IMR-90 (cell line): ENCODE measurements around the gene PPP3CA. TPM values are rescaled to one million over a fixed set of nuclear protein-coding genes. Genes with fewer than 3 reads are reported as not detected.

ENCODE experiments used
- ATAC-seq: fragments of 200-7000 bp; cut with Tn5 transposase; 2 replicates; pipeline ENCODE4 v1.9.1; 2020; ENCODE audit warnings: low read depth, mild to moderate bottlenecking, moderate library complexity
- BruUV-seq: library from RNA; stranded (reverse); fragments of 400-500 nt; replicated peaks from 2 replicates; lab custom pipeline; 2021; lab: Mats Ljungman, UMichigan
- CTCF ChIA-PET: fragments of 300-600 bp; formaldehyde crosslinking; extraction: SDS; loops from one replicate; lab custom pipeline; 2021; ENCODE audit warnings: antibody characterized with exemption; lab: Yijun Ruan, JAX
- POLR2A ChIA-PET: fragments of 300-600 bp; sonication (Branson Sonifier 250); formaldehyde crosslinking; loops from one replicate; lab custom pipeline; 2022; ENCODE audit warnings: antibody characterized with exemption; ENCODE audit not compliant: unreplicated experiment; lab: Charles Lee
- DNase-seq: peaks from one replicate; pipeline ENCODE4 v3.0.0; 2013
- H2AFZ ChIP-seq: replicated peaks from 2 replicates; pipeline ENCODE3; 2013; ENCODE audit warnings: low read length, mild to moderate bottlenecking; ENCODE audit not compliant: poor library complexity
- H2AK5ac ChIP-seq: 2 replicates; pipeline ENCODE4 v1.6.1; 2013; ENCODE audit warnings: low read depth, low read length, inconsistent platforms
- H2AK9ac ChIP-seq: replicated peaks from 2 replicates; pipeline ENCODE3; 2013; ENCODE audit warnings: mild to moderate bottlenecking, low read depth, low read length, moderate library complexity; ENCODE audit not compliant: poor library complexity
- H2BK120ac ChIP-seq: 2 replicates; pipeline ENCODE4 v1.6.1; 2013; ENCODE audit warnings: low read depth, low read length, inconsistent platforms
- H2BK15ac ChIP-seq: 3 replicates; pipeline ENCODE4 v1.6.1; 2013; ENCODE audit warnings: low read depth, low read length, inconsistent platforms
- H2BK20ac ChIP-seq: 2 replicates; pipeline ENCODE4 v1.6.1; 2013; ENCODE audit warnings: low read depth, mild to moderate bottlenecking, inconsistent platforms, low read length, moderate library complexity
- H2BK5ac ChIP-seq: 2 replicates; pipeline ENCODE4 v1.6.1; 2013; ENCODE audit warnings: mild to moderate bottlenecking, low read depth, low read length, inconsistent platforms; ENCODE audit not compliant: poor library complexity, severe bottlenecking
- H3K14ac ChIP-seq: replicated peaks from 2 replicates; pipeline ENCODE4 v1.6.1; 2013; ENCODE audit warnings: low read depth, low read length, inconsistent platforms
- H3K18ac ChIP-seq: 2 replicates; pipeline ENCODE4 v1.6.1; 2013; ENCODE audit warnings: low read depth, low read length, control low read depth
- H3K23ac ChIP-seq: 2 replicates; pipeline ENCODE4 v1.6.1; 2013; ENCODE audit warnings: low read depth, low read length, inconsistent platforms
- H3K27ac ChIP-seq: 2 replicates; pipeline ENCODE4 v1.5.1; 2013; ENCODE audit warnings: mild to moderate bottlenecking, control low read depth, low read length; ENCODE audit not compliant: insufficient read depth
- H3K27me3 ChIP-seq: 2 replicates; pipeline ENCODE4 v1.6.1; 2013; ENCODE audit warnings: low read length; ENCODE audit not compliant: control insufficient read depth, insufficient read depth
- H3K36me3 ChIP-seq: 2 replicates; pipeline ENCODE4 v1.6.1; 2013; ENCODE audit warnings: low read length, mixed read lengths; ENCODE audit not compliant: control insufficient read depth, insufficient read depth
- H3K4ac ChIP-seq: 2 replicates; pipeline ENCODE4 v1.6.1; 2013; ENCODE audit warnings: low read depth, low read length, inconsistent platforms
- H3K4me1 ChIP-seq: 2 replicates; pipeline ENCODE4 v1.6.1; 2013; ENCODE audit warnings: low read length, mixed read lengths; ENCODE audit not compliant: control insufficient read depth, insufficient read depth
- H3K4me2 ChIP-seq: 2 replicates; pipeline ENCODE4 v1.6.1; 2013; ENCODE audit warnings: low read depth, mild to moderate bottlenecking, control low read depth, low read length, moderate library complexity
- H3K4me3 ChIP-seq: 2 replicates; pipeline ENCODE4 v1.5.1; 2013; ENCODE audit warnings: low read depth, mild to moderate bottlenecking, control low read depth, low read length, moderate library complexity; ENCODE audit not compliant: insufficient read depth
- H3K56ac ChIP-seq: 2 replicates; pipeline ENCODE4 v1.6.1; 2013; ENCODE audit warnings: low read length, inconsistent platforms; ENCODE audit not compliant: insufficient read depth; ENCODE audit errors: extremely low read depth
- H3K79me1 ChIP-seq, 2 experiments: 2 replicates each; pipeline ENCODE4 v1.6.1; 2013; ENCODE audit warnings: low read length in 2 of 2, inconsistent platforms in 1 of 2, low read depth in 1 of 2
- H3K9ac ChIP-seq: 2 replicates; pipeline ENCODE4 v1.6.1; 2013; ENCODE audit warnings: low read depth, low read length, control low read depth
- H3K9me1 ChIP-seq: 2 replicates; pipeline ENCODE4 v1.6.1; 2013; ENCODE audit warnings: low read length, inconsistent platforms; ENCODE audit not compliant: insufficient read depth
- H3K9me3 ChIP-seq: 2 replicates; pipeline ENCODE4 v1.6.1; 2013; ENCODE audit warnings: low read length; ENCODE audit not compliant: control insufficient read depth, insufficient read depth
- H4K20me1 ChIP-seq: 2 replicates; pipeline ENCODE4 v1.6.1; 2013; ENCODE audit warnings: low read length, inconsistent platforms; ENCODE audit not compliant: insufficient read depth
- H4K5ac ChIP-seq: 2 replicates; pipeline ENCODE4 v1.6.1; 2013; ENCODE audit warnings: mild to moderate bottlenecking, low read depth, low read length, control low read depth
- H4K8ac ChIP-seq, 2 experiments: 2 replicates each; pipeline ENCODE4 v1.6.1; 2013; ENCODE audit warnings: low read depth in 2 of 2, low read length in 2 of 2, control low read depth in 1 of 2, inconsistent platforms in 1 of 2
- H4K91ac ChIP-seq: 2 replicates; pipeline ENCODE4 v1.6.1; 2013; ENCODE audit warnings: low read depth, low read length, inconsistent platforms; ENCODE audit not compliant: insufficient read depth
- CEBPB ChIP-seq: IDR thresholded peaks from 2 replicates; pipeline ENCODE4 v1.6.1; 2012; ENCODE audit warnings: low read depth, low read length, improper control_type of control experiment
- MAFK ChIP-seq: IDR thresholded peaks from 2 replicates; pipeline ENCODE4 v1.6.1; 2012; ENCODE audit warnings: low read depth, low read length, improper control_type of control experiment
- MXI1 ChIP-seq: IDR thresholded peaks from 2 replicates; pipeline ENCODE4 v1.6.1; 2012; ENCODE audit warnings: low read depth, mild to moderate bottlenecking, low read length, moderate library complexity, borderline replicate concordance
- WGBS, 2 experiments: methylation state at CpG; one replicate each; pipeline versions ENCODE4 v1.1.5 to v1.1.7; 2013; ENCODE audit warnings: missing lambda C conversion rate in 2 of 2; ENCODE audit not compliant: insufficient read length in 1 of 2; ENCODE audit errors: extremely low coverage in 2 of 2; 5-methylcytosine and 5-hydroxymethylcytosine counted together
- dilution Hi-C: fragments of 300-500 bp; cut with HindIII; formaldehyde crosslinking; loops from one replicate; pipeline ENCODE4 v1.14.3; 2018; ENCODE audit warnings: low sequenced_read_pairs; ENCODE audit not compliant: unreplicated experiment
- in situ Hi-C: fragments of 300-500 bp; cut with MboI; formaldehyde crosslinking; loops from 3 replicates; pipeline ENCODE4 v1.14.3; 2019; ENCODE audit warnings: low sequenced_read_pairs, inconsistent platforms, mixed read lengths
- intact Hi-C: fragments of 100-400 bp; cut with micrococcal nuclease; formaldehyde crosslinking; loops from 2 replicates; pipeline ENCODE4 v1.10.0; 2022
- polyA plus RNA-seq, 3 experiments: library from polyadenylated mRNA; depleted of rRNA; stranded (reverse); fragments of >200 nt; gene quantifications; 2 replicates each; pipeline ENCODE4 v1.2.3, GENCODE V29; 2012; ENCODE audit warnings: low replicate concordance in 1 of 3
- total RNA-seq: library from RNA; depleted of rRNA; stranded (reverse); fragments of >200 nt; gene quantifications from 2 replicates; pipeline ENCODE4 v1.2.3, GENCODE V29; 2012

The PPP3CA gene
- total and polyA plus RNA-seq, 2 of the 4 experiments (the other 2 are of a cell fraction): 14.5 to 48.6 TPM

GRCh38 chr4:101191302-101192098 lies 155.8 kb downstream of the PPP3CA start:
- Histone ChIP-seq H2BK5ac (peak overlapping the region; percentile 14), H3K23ac (no peak overlapping the region), H3K56ac (no peak overlapping the region), H3K4me3 (no peak overlapping the region), H3K4me2 (peak overlapping the region; percentile 51; the same call in 1 of the 2 replicates), H3K79me1 (peaks cover 14 to 24% of the 10 kb centered on the region in 2 experiments; a peak in 3 of 4 replicates), H4K20me1 (no peaks in the 10 kb centered on the region; the same call in 1 of the 2 replicates), H4K8ac (no peak overlapping the region), H2BK120ac (no peak overlapping the region), H3K27ac (peak overlapping the region; percentile 26; the same call in 1 of the 2 replicates), H2AK5ac (no peak overlapping the region), H4K91ac (peak overlapping the region; percentile 10; the same call in 1 of the 2 replicates), H2AK9ac (no peak overlapping the region), H2AFZ (peak overlapping the region; percentile 24), H2BK15ac (no peak overlapping the region), H3K4me1 (peaks cover 4% of the 10 kb centered on the region), H4K5ac (no peak overlapping the region), H3K9ac (no peak overlapping the region), H3K9me3 (no peaks in the 10 kb centered on the region), H3K18ac (no peak overlapping the region), H3K14ac (0 out of 2 replicates have a peak overlapping the region, but pooled peaks have one; percentile 0), H3K27me3 (no peaks in the 10 kb centered on the region), H2BK20ac (no peak overlapping the region), H3K36me3 (no peaks in the 10 kb centered on the region), H3K9me1 (no peaks in the 10 kb centered on the region), H3K4ac (no peak overlapping the region)
- intact Hi-C loops (no loop called here), dilution Hi-C loops (no loop called here), in situ Hi-C loops (no loop called here)
- POLR2A ChIA-PET: no interaction called here
- CTCF ChIA-PET: interaction anchor here (0.6 kb wide), 1 partner anchor 1239 kb away, joined by 7 read pairs; no protein-coding TSS in a partner anchor
- 44% methylated on average over 1 of the region's 4 CpGs; no CpG with 5 or more reads in 1 of the 2 experiments for WGBS, 2 experiments
- no TSS peak for BruUV-seq
- ATAC-seq (peak; percentile 94), DNase-seq (peak; percentile 92)
- TF ChIP-seq MAFK (0 out of 2 replicates have a peak, but pooled peaks have one; percentile 1), CEBPB (peak; percentile 31; the same call in 1 of the 2 replicates), MXI1 (no peak)
